Erythroblast (primary cell): ENCODE data around the gene GMIP.

Experiments used
- GATA1 ChIP-seq: IDR thresholded peaks from 2 replicates; pipeline ENCODE4 v1.6.1; 2011; ENCODE audit warnings: low read depth, mild to moderate bottlenecking, control low read depth, low read length, moderate library complexity
- POLR2A ChIP-seq: IDR thresholded peaks from 2 replicates; pipeline ENCODE4 v1.6.1; 2011; ENCODE audit warnings: mild to moderate bottlenecking, low read length

DNA sequence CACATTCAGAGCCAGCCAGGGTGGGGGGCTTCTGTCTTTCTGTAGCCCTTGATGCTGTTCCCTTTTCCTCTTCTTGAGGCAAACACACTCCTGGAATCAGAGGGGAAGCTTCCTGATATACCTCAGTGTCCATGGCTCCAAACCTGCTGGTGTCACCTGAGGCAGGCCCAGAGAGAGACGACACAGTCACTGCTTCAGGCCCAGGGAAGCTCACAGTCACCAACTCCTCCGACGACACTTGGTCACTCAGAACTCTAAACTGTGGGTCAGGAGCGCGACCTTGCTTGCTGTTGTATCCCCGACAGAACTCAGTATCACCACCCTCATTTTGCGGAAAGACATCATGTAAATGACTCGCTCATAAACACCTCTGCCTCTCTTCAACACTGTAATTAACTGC lies 18.9 kb upstream of the GMIP start:
- no peak for TF ChIP-seq POLR2A
- no peak for TF ChIP-seq GATA1
